ENCODE measurements around the gene HSPG2. TPM values are rescaled to one million over a fixed set of nuclear protein-coding genes. Genes with fewer than 3 reads are reported as not detected.

The HSPG2 gene
- total and polyA plus RNA-seq, 2 of the 13 experiments (the other 11 are each of a cell fraction or from before 2014, with no cell fraction given): 9.1 to 13.1 TPM

DNA sequence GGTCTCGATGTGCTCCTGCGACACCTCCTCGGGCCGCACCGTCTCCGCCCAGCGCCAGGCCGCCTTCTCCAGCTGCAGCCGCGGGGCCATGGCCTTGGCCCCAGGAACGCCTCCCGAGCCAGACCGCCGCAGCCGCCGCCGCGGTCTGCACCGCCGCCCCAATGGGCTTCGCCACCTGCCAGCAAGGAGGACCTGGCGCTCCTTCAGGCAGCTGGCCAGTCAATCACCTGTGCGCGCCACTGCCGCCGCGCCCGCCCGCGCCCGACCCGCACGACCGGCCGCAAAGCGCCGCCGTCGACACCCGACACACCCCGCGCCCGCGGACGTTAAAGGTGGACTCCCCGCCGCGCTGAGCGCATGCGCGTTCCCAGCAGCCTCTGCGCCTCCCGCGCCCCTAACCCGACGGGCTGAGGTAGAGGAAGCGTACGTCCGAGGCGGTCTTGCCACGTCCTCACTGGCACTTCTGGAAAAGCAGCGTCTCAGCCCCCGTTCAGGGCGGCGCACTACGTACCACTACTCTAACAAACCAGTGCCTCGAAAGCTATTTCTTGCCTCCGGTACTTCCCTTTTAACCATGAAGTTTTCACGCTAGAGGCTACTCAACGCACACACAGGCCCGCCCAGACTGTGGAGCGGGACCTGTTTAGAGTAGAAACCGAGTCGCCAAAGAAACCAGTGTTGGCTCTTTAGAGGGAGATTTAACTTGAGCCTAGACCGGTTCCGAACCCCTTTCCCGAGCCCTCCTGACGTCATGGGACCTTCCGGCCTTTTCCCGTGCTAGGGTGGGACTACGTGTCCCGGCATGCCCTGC is 154.0 kb downstream of the HSPG2 start, which contains the start of gene USP48 (continued):
- TF ChIP-seq, protein P1, sequence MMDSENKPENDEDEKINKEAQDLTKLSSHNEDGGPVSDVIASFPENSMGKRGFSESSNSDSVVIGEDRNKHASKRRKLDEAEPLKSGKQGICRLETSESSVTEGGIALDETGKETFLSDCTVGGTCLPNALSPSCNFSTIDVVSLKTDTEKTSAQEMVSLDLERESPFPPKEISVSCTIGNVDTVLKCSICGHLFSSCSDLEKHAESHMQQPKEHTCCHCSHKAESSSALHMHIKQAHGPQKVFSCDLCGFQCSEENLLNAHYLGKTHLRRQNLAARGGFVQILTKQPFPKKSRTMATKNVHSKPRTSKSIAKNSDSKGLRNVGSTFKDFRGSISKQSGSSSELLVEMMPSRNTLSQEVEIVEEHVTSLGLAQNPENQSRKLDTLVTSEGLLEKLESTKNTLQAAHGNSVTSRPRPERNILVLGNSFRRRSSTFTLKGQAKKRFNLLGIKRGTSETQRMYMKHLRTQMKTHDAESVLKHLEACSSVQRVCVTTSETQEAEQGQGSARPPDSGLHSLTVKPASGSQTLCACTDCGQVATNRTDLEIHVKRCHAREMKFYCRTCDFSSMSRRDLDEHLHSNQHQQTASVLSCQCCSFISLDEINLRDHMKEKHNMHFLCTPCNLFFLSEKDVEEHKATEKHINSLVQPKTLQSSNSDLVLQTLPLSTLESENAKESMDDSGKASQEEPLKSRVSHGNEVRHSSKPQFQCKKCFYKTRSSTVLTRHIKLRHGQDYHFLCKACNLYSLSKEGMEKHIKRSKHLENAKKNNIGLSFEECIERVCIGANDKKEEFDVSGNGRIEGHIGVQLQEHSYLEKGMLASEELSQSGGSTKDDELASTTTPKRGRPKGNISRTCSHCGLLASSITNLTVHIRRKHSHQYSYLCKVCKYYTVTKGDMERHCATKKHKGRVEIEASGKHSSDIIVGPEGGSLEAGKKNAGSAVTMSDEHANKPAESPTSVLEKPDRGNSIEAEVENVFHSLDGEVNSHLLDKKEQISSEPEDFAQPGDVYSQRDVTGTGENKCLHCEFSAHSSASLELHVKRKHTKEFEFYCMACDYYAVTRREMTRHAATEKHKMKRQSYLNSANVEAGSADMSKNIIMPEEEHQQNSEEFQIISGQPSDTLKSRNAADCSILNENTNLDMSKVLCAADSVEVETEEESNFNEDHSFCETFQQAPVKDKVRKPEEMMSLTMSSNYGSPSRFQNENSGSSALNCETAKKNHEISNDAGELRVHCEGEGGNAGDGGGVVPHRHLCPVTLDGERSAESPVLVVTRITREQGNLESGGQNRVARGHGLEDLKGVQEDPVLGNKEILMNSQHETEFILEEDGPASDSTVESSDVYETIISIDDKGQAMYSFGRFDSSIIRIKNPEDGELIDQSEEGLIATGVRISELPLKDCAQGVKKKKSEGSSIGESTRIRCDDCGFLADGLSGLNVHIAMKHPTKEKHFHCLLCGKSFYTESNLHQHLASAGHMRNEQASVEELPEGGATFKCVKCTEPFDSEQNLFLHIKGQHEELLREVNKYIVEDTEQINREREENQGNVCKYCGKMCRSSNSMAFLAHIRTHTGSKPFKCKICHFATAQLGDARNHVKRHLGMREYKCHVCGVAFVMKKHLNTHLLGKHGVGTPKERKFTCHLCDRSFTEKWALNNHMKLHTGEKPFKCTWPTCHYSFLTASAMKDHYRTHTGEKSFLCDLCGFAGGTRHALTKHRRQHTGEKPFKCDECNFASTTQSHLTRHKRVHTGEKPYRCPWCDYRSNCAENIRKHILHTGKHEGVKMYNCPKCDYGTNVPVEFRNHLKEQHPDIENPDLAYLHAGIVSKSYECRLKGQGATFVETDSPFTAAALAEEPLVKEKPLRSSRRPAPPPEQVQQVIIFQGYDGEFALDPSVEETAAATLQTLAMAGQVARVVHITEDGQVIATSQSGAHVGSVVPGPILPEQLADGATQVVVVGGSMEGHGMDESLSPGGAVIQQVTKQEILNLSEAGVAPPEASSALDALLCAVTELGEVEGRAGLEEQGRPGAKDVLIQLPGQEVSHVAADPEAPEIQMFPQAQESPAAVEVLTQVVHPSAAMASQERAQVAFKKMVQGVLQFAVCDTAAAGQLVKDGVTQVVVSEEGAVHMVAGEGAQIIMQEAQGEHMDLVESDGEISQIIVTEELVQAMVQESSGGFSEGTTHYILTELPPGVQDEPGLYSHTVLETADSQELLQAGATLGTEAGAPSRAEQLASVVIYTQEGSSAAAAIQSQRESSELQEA (CRISPR knock-in tag; IDR thresholded peaks at IDR 0.05; ENCODE audit: not compliant biosample characterization): peak; percentile 28
- TF ChIP-seq TBX2 (CRISPR knock-in tag; IDR thresholded peaks at IDR 0.05; ENCODE audit: borderline replicate concordance) (peak; percentile 59), ZNF546 (CRISPR knock-in tag; conservative IDR thresholded peaks at IDR 0.05) (no peak), ZNF12 (CRISPR knock-in tag; IDR thresholded peaks at IDR 0.05) (no peak), DPF2 (CRISPR knock-in tag; IDR thresholded peaks at IDR 0.05; ENCODE audit: borderline replicate concordance, low read depth) (no peak), ZBTB7B (CRISPR knock-in tag; IDR thresholded peaks at IDR 0.05) (0 out of 2 replicates have a peak, but pooled peaks have one; percentile 43), ZNF607 (CRISPR knock-in tag; IDR thresholded peaks at IDR 0.05; ENCODE audit: borderline replicate concordance) (0 out of 2 replicates have a peak, but pooled peaks have one; percentile 85), PAX8 (CRISPR knock-in tag; IDR thresholded peaks at IDR 0.05; ENCODE audit: borderline replicate concordance) (0 out of 2 replicates have a peak, but pooled peaks have one; percentile 76), ZNF550 (CRISPR knock-in tag; IDR thresholded peaks at IDR 0.05; ENCODE audit: borderline replicate concordance) (no peak), ZXDC (CRISPR knock-in tag; IDR thresholded peaks at IDR 0.05) (peak; percentile 95), ZSCAN25 (CRISPR knock-in tag; IDR thresholded peaks at IDR 0.05) (0 out of 2 replicates have a peak, but pooled peaks have one; percentile 33), REL (CRISPR knock-in tag; conservative IDR thresholded peaks at IDR 0.05) (0 out of 2 replicates have a peak, but pooled peaks have one; percentile 56), SSRP1 (CRISPR knock-in tag; IDR thresholded peaks at IDR 0.05) (peak; percentile 88), THAP8 (CRISPR knock-in tag; IDR thresholded peaks at IDR 0.05; ENCODE audit: borderline replicate concordance) (no peak), MXI1 (IDR thresholded peaks at IDR 0.05; ENCODE audit: borderline replicate concordance, low read depth, low read length) (peak; percentile 49; the same call in 1 of the 3 replicates), ZNF292 (CRISPR knock-in tag; IDR thresholded peaks at IDR 0.05; ENCODE audit: borderline replicate concordance, low read depth) (no peak), RARA (CRISPR knock-in tag; IDR thresholded peaks at IDR 0.05) (no peak; the same call in 1 of the 2 replicates)
